Vagina (tissue), 2 donors: ENCODE data around the gene RABAC1. TPM values are rescaled to one million over a fixed set of nuclear protein-coding genes. Genes with fewer than 3 reads are reported as not detected.

Experiments
- DNase-seq, 2 donors: peaks; one replicate each; pipeline ENCODE4 v3.0.0-alpha.2; 2017; ENCODE audit errors: extremely low spot score in 2 of 2
- H3K27ac ChIP-seq: fragments of 200-600 bp; sonication (generic); one replicate; pipeline ENCODE4 v1.5.1; 2019
- H3K27me3 ChIP-seq: fragments of 200-600 bp; sonication (generic); one replicate; pipeline ENCODE4 v1.5.1; 2019
- H3K36me3 ChIP-seq, 2 donors: fragments of 200-600 bp; sonication (generic); one replicate each; pipeline ENCODE4 v1.5.1; 2017 to 2019
- H3K4me1 ChIP-seq: fragments of 200-600 bp; sonication (generic); one replicate; pipeline ENCODE4 v1.5.1; 2019
- H3K4me3 ChIP-seq, 2 donors: fragments of 200-600 bp; sonication (generic); 1 replicate in 1 of 2; 2 replicates in 1 of 2; pipeline ENCODE4 v1.5.1; 2016 to 2019
- H3K9me3 ChIP-seq: fragments of 200-600 bp; sonication (generic); one replicate; pipeline ENCODE4 v1.5.1; 2019
- POLR2A ChIP-seq, 2 donors: fragments of 450-650 bp; IDR thresholded peaks; one replicate each; pipeline ENCODE4 v1.6.1; 2017; ENCODE audit warnings: antibody characterized with exemption in 2 of 2, mild to moderate bottlenecking in 2 of 2, moderate library complexity in 2 of 2
- POLR2AphosphoS5 ChIP-seq, 2 donors: sonication (generic); formaldehyde crosslinking; IDR thresholded peaks; one replicate each; pipeline ENCODE4 v1.9.0; 2017; ENCODE audit warnings: antibody characterized with exemption in 2 of 2, mild to moderate bottlenecking in 2 of 2, low read depth in 1 of 2; ENCODE audit not compliant: insufficient read depth in 1 of 2
- intact Hi-C: fragments of 100-400 bp; cut with DNase I; formaldehyde crosslinking; loops from one replicate; pipeline ENCODE4 v1.15.1; 2023
- total RNA-seq: library from RNA; depleted of rRNA; stranded (reverse); fragments of >200 nt; gene quantifications from one replicate; pipeline ENCODE4 v1.2.3, GENCODE V29; 2016
- TF ChIP-seq, protein P1 (sequence below), 3 experiments: fragments of 450-650 bp in 2 of 3; fragments of 200-600 bp in 1 of 3; sonication (generic) in 1 of 3; IDR thresholded peaks; one replicate each; pipeline ENCODE4 v1.5.1; 2017 to 2019; ENCODE audit warnings: antibody characterized with exemption in 3 of 3, mild to moderate bottlenecking in 2 of 3, moderate library complexity in 2 of 3

RABAC1 gene
- total RNA-seq, 1 donor from 2014 or later: 263 TPM

GRCh38 chr19:41974652-41975051 lies 15.5 kb upstream of the RABAC1 start:
- intact Hi-C loops: no loop called here
- no peaks in the 10 kb centered on the region for H3K36me3 ChIP-seq
- no peaks in the 10 kb centered on the region for H3K9me3 ChIP-seq
- H3K4me3 ChIP-seq: no peak overlapping the region
- no peaks in the 10 kb centered on the region for H3K4me1 ChIP-seq
- no peak for TF ChIP-seq POLR2A (IDR thresholded peaks at IDR 0.05)
- TF ChIP-seq POLR2AphosphoS5 (IDR thresholded peaks at IDR 0.05; ENCODE audit: insufficient read depth in 1 of 2, low read depth in 1 of 2): no peak
- TF ChIP-seq, protein P1, sequence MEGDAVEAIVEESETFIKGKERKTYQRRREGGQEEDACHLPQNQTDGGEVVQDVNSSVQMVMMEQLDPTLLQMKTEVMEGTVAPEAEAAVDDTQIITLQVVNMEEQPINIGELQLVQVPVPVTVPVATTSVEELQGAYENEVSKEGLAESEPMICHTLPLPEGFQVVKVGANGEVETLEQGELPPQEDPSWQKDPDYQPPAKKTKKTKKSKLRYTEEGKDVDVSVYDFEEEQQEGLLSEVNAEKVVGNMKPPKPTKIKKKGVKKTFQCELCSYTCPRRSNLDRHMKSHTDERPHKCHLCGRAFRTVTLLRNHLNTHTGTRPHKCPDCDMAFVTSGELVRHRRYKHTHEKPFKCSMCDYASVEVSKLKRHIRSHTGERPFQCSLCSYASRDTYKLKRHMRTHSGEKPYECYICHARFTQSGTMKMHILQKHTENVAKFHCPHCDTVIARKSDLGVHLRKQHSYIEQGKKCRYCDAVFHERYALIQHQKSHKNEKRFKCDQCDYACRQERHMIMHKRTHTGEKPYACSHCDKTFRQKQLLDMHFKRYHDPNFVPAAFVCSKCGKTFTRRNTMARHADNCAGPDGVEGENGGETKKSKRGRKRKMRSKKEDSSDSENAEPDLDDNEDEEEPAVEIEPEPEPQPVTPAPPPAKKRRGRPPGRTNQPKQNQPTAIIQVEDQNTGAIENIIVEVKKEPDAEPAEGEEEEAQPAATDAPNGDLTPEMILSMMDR (IDR thresholded peaks at IDR 0.05): no peak
- H3K27ac ChIP-seq: no peak overlapping the region
- H3K27me3 ChIP-seq: no peaks in the 10 kb centered on the region
- no peak for DNase-seq

- intact Hi-C loops: no loop called here
- Histone ChIP-seq H3K27ac (no peak overlapping the region), H3K27me3 (no peaks in the 10 kb centered on the region), H3K36me3 (no peaks in the 10 kb centered on the region), H3K9me3 (no peaks in the 10 kb centered on the region), H3K4me1 (no peaks in the 10 kb centered on the region), H3K4me3 (no peak overlapping the region)
- DNase-seq: no peak
- no peak for TF ChIP-seq POLR2A (IDR thresholded peaks at IDR 0.05)
- TF ChIP-seq, protein P1 (IDR thresholded peaks at IDR 0.05): no peak
- no peak for TF ChIP-seq POLR2AphosphoS5 (IDR thresholded peaks at IDR 0.05; ENCODE audit: insufficient read depth in 1 of 2, low read depth in 1 of 2)
These were observed 12.2 kb upstream of the RABAC1 start for GRCh38 chr19:41971363-41971762.

DNA sequence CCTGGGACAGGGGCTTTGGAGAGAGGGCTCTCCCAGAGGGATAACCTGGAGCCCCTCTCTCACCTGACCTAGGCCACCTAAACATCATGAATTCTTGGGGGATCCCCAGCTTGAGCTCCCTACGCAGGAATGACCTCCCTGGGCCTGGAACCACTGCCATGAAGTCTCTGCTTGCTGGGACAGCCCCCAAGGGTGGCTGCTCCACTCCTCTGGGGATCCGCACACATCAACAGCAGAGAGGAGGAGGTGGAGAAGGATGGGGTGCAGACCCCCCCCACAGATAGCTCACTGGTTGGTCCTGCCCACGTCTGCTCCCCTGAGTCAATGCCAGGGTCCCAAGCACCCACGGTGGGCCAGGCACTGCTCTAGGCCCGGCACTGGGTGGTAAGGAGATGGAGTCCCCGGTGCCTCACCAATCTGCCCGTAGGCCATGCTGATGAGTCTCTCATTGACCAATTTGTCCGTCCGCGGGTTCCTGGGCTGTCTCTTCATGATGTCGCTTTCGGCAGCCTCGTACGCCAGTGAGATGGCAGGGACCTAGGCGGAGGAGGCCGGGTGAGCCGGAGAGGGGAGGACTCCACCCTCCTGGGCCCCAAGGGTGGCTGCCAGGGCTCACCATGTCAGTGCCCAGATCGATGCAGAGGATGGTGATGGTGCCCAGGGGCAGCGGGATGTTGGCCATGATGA lies 10.8 kb upstream of the RABAC1 start:
- DNase-seq: no peak
- no peaks in the 10 kb centered on the region for H3K4me1 ChIP-seq
- H3K27me3 ChIP-seq: no peaks in the 10 kb centered on the region
- TF ChIP-seq, protein P1 (IDR thresholded peaks at IDR 0.05): no peak
- TF ChIP-seq POLR2AphosphoS5 (IDR thresholded peaks at IDR 0.05; ENCODE audit: insufficient read depth in 1 of 2, low read depth in 1 of 2) (no peak), POLR2A (IDR thresholded peaks at IDR 0.05) (no peak)
- intact Hi-C loops: no loop called here
- no peak overlapping the region for H3K4me3 ChIP-seq
- H3K27ac ChIP-seq: no peak overlapping the region
- no peaks in the 10 kb centered on the region for H3K36me3 ChIP-seq
- no peaks in the 10 kb centered on the region for H3K9me3 ChIP-seq

DNA sequence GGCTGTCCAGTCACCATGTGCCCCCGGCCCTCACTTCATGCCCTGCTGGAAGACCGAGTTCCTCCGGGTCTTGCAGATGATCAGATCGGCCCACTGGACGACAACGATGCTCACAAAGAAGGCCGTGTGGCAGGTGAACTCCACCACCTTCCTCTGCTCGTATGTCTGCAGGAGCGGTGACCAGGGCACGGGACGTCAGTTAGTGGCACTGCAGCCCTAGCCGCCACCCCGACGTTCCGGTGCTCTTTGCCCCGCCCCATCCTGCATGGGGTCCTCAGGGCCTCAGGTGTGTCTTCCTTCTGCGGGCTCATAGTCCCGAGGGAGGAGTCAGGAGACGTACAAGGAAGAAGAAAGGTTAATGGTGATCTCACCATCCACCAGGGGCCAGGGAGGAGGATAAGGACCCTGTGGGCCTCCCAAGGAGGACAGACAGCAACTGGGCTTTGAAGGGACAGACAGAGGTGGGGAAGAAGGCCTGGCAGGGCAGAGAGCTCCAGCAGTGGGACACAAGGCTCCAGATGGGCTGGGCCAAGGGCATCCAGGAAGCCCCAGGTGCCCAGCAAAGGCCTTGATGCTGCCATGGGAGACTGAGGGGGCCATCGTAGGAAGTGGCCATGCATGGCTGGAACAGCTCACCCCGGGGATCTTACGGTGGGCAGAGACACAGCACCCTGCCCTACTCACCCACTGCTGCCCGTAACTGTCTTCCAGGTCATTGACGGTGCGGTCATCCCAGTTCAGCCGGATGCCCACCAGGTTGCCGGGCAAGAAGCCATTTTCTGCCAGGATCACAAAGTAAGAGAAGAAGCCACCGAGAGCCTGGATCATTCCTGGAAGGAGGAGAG lies 9.9 kb upstream of the RABAC1 start:
- Histone ChIP-seq H3K4me1 (no peaks in the 10 kb centered on the region), H3K27ac (no peak overlapping the region), H3K9me3 (no peaks in the 10 kb centered on the region), H3K27me3 (no peaks in the 10 kb centered on the region), H3K36me3 (no peaks in the 10 kb centered on the region), H3K4me3 (no peak overlapping the region)
- DNase-seq: no peak
- TF ChIP-seq, protein P1 (IDR thresholded peaks at IDR 0.05): no peak
- TF ChIP-seq POLR2A (IDR thresholded peaks at IDR 0.05): no peak
- TF ChIP-seq POLR2AphosphoS5 (IDR thresholded peaks at IDR 0.05; ENCODE audit: insufficient read depth in 1 of 2, low read depth in 1 of 2): no peak
- intact Hi-C loops: no loop called here
